ENCODE measurements around the gene CENPT. TPM values are rescaled to one million over a fixed set of nuclear protein-coding genes. Genes with fewer than 3 reads are reported as not detected.

Gene CENPT
- total and polyA plus RNA-seq, 2 of the 13 experiments (the other 11 are each of a cell fraction or from before 2014, with no cell fraction given): 40.9 to 43.3 TPM

- TF ChIP-seq NFIB (CRISPR knock-in tag; IDR thresholded peaks at IDR 0.05; ENCODE audit: borderline replicate concordance): no peak
- no peak for TF ChIP-seq FOXO1 (CRISPR knock-in tag; IDR thresholded peaks at IDR 0.05)
- no peak; the same call in 1 of the 2 replicates for TF ChIP-seq KDM5A (IDR thresholded peaks at IDR 0.05; ENCODE audit: borderline replicate concordance, low read length)
- TF ChIP-seq, protein P1, sequence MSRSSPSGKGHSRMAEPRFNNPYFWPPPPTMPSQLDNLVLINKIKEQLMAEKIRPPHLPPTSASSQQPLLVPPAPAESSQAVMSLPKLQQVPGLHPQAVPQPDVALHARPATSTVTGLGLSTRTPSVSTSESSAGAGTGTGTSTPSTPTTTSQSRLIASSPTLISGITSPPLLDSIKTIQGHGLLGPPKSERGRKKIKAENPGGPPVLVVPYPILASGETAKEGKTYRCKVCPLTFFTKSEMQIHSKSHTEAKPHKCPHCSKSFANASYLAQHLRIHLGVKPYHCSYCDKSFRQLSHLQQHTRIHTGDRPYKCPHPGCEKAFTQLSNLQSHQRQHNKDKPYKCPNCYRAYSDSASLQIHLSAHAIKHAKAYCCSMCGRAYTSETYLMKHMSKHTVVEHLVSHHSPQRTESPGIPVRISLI (CRISPR knock-in tag; IDR thresholded peaks at IDR 0.05; ENCODE audit: borderline replicate concordance): no peak
- no peak for TF ChIP-seq ZSCAN30 (CRISPR knock-in tag; IDR thresholded peaks at IDR 0.05)
- TF ChIP-seq, protein P2, sequence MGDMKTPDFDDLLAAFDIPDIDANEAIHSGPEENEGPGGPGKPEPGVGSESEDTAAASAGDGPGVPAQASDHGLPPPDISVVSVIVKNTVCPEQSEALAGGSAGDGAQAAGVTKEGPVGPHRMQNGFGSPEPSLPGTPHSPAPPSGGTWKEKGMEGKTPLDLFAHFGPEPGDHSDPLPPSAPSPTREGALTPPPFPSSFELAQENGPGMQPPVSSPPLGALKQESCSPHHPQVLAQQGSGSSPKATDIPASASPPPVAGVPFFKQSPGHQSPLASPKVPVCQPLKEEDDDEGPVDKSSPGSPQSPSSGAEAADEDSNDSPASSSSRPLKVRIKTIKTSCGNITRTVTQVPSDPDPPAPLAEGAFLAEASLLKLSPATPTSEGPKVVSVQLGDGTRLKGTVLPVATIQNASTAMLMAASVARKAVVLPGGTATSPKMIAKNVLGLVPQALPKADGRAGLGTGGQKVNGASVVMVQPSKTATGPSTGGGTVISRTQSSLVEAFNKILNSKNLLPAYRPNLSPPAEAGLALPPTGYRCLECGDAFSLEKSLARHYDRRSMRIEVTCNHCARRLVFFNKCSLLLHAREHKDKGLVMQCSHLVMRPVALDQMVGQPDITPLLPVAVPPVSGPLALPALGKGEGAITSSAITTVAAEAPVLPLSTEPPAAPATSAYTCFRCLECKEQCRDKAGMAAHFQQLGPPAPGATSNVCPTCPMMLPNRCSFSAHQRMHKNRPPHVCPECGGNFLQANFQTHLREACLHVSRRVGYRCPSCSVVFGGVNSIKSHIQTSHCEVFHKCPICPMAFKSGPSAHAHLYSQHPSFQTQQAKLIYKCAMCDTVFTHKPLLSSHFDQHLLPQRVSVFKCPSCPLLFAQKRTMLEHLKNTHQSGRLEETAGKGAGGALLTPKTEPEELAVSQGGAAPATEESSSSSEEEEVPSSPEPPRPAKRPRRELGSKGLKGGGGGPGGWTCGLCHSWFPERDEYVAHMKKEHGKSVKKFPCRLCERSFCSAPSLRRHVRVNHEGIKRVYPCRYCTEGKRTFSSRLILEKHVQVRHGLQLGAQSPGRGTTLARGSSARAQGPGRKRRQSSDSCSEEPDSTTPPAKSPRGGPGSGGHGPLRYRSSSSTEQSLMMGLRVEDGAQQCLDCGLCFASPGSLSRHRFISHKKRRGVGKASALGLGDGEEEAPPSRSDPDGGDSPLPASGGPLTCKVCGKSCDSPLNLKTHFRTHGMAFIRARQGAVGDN (CRISPR knock-in tag; IDR thresholded peaks at IDR 0.05): 0 out of 2 replicates have a peak, but pooled peaks have one; percentile 67
- no peak for TF ChIP-seq XRCC5 (optimal IDR thresholded peaks at IDR 0.05; ENCODE audit: low read length)
- no peak for TF ChIP-seq EED (CRISPR knock-in tag; IDR thresholded peaks at IDR 0.05)
- TF ChIP-seq NCOR1 (IDR thresholded peaks at IDR 0.05; ENCODE audit: borderline replicate concordance, low read length): no peak
- no peak for TF ChIP-seq ZNF740 (CRISPR knock-in tag; IDR thresholded peaks at IDR 0.05)
- TF ChIP-seq ZFX (CRISPR knock-in tag; IDR thresholded peaks at IDR 0.05; ENCODE audit: low read depth): no peak
- TF ChIP-seq FOSL2 (CRISPR knock-in tag; IDR thresholded peaks at IDR 0.05): no peak; the same call in 1 of the 2 replicates
- TF ChIP-seq, protein P3, sequence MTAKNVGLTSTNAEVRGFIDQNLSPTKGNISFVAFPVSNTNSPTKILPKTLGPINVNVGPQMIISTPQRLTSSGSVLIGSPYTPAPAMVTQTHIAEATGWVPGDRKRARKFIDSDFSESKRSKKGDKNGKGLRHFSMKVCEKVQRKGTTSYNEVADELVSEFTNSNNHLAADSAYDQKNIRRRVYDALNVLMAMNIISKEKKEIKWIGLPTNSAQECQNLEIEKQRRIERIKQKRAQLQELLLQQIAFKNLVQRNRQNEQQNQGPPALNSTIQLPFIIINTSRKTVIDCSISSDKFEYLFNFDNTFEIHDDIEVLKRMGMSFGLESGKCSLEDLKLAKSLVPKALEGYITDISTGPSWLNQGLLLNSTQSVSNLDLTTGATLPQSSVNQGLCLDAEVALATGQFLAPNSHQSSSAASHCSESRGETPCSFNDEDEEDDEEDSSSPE (CRISPR knock-in tag; IDR thresholded peaks at IDR 0.05): no peak
- TF ChIP-seq ZMYM4 (CRISPR knock-in tag; IDR thresholded peaks at IDR 0.05): 0 out of 2 replicates have a peak, but pooled peaks have one; percentile 17
- no peak; the same call in 1 of the 2 replicates for TF ChIP-seq ZNF333 (CRISPR knock-in tag; IDR thresholded peaks at IDR 0.05; ENCODE audit: borderline replicate concordance)
- TF ChIP-seq IKZF1 (IDR thresholded peaks at IDR 0.05): no peak
- no peak for TF ChIP-seq RELA (CRISPR knock-in tag; IDR thresholded peaks at IDR 0.05)
- TF ChIP-seq, protein P4, sequence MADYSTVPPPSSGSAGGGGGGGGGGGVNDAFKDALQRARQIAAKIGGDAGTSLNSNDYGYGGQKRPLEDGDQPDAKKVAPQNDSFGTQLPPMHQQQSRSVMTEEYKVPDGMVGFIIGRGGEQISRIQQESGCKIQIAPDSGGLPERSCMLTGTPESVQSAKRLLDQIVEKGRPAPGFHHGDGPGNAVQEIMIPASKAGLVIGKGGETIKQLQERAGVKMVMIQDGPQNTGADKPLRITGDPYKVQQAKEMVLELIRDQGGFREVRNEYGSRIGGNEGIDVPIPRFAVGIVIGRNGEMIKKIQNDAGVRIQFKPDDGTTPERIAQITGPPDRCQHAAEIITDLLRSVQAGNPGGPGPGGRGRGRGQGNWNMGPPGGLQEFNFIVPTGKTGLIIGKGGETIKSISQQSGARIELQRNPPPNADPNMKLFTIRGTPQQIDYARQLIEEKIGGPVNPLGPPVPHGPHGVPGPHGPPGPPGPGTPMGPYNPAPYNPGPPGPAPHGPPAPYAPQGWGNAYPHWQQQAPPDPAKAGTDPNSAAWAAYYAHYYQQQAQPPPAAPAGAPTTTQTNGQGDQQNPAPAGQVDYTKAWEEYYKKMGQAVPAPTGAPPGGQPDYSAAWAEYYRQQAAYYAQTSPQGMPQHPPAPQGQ (CRISPR knock-in tag; IDR thresholded peaks at IDR 0.05; ENCODE audit: borderline replicate concordance): no peak; the same call in 1 of the 2 replicates
- peak; percentile 16; the same call in 1 of the 2 replicates for TF ChIP-seq ZNF224 (CRISPR knock-in tag; IDR thresholded peaks at IDR 0.05)
- no peak for TF ChIP-seq ZC3H4 (CRISPR knock-in tag; IDR thresholded peaks at IDR 0.05; ENCODE audit: borderline replicate concordance)
- no peak for TF ChIP-seq KDM6A (CRISPR knock-in tag; IDR thresholded peaks at IDR 0.05; ENCODE audit: low read depth)
- TF ChIP-seq ZBTB20 (CRISPR knock-in tag; IDR thresholded peaks at IDR 0.05; ENCODE audit: borderline replicate concordance, low read depth): no peak
These were observed 46.4 kb upstream of the CENPT start (continued) for GRCh38 chr16:67893743-67894399.
